ENCODE results near the gene BACE1. TPM values are rescaled to one million over a fixed set of nuclear protein-coding genes. Genes with fewer than 3 reads are reported as not detected.

BACE1 gene
- total and polyA plus RNA-seq, 10 of the 15 experiments (the other 5 are each of a cell fraction or from before 2014, with no cell fraction given) = 0.07 to 1.6 (median 0.32) TPM

- Histone ChIP-seq H3K4me2 (ENCODE audit: control insufficient read depth, insufficient read depth) (no peak overlapping the region), H3K79me2 (ENCODE audit: control insufficient read depth, insufficient read depth, low read length) (no peaks in the 10 kb centered on the region)
These were observed 59.5 kb downstream of the BACE1 start for GRCh38 chr11:117256573-117256972.

GRCh38 chr11:117255966-117256365, 60.1 kb downstream of the BACE1 start:
- DNase-seq (ENCODE audit: low read depth, low spot score) (no peak), ATAC-seq (no peak), FAIRE-seq (no peak)
- Histone ChIP-seq H3K4me2 (ENCODE audit: control insufficient read depth, insufficient read depth) (no peak overlapping the region), H3K4me3 (no peak overlapping the region), H3K36me3 (ENCODE audit: control insufficient read depth in 2 of 2, insufficient read depth in 2 of 2, low read length in 1 of 2) (no peaks in the 10 kb centered on the region; a peak in 1 of 4 replicates), H2AFZ (ENCODE audit: control insufficient read depth, low read depth, low read length) (no peak overlapping the region), H3K9ac (ENCODE audit: control insufficient read depth, insufficient read depth, low read length) (no peak overlapping the region), H3K4me1 (ENCODE audit: control insufficient read depth, insufficient read depth, low read length) (no peaks in the 10 kb centered on the region), H3K79me2 (ENCODE audit: control insufficient read depth, insufficient read depth, low read length) (no peaks in the 10 kb centered on the region), H4K20me1 (ENCODE audit: control insufficient read depth, insufficient read depth) (no peaks in the 10 kb centered on the region), H3K27me3 (replicated peaks in 1 of 2; ENCODE audit: control insufficient read depth in 2 of 2, insufficient read depth in 2 of 2, low read length in 1 of 2) (no peaks in the 10 kb centered on the region), H3K27ac (ENCODE audit: control insufficient read depth, insufficient read depth) (no peak overlapping the region), H3K9me3 (replicated peaks; ENCODE audit: control insufficient read depth, insufficient read depth, low read length) (no peaks in the 10 kb centered on the region)
- RAD21 ChIA-PET (ENCODE audit: unreplicated experiment) = no interaction called here
- CTCF ChIA-PET = no interaction called here
- POLR2A ChIA-PET = no interaction called here
- 87% methylated on average over 3 of the region's 3 CpGs for WGBS (ENCODE audit: insufficient coverage, insufficient replicate concordance, low lambda C conversion rate, missing lambda C conversion rate)
- intact Hi-C loops (cut with micrococcal nuclease; ENCODE audit: unreplicated experiment) (no loop called here), in situ Hi-C loops (cut with MboI) (no loop called here)
- BruUV-seq (replicated peaks) = no TSS peak
- SMC1A ChIA-PET (ENCODE audit: uncharacterized antibody, unreplicated experiment) = interaction anchor here (0.6 kb wide), 1 partner anchor 52 kb away, joined by 3 read pairs; no protein-coding TSS in a partner anchor
- no peak for TF ChIP-seq IRF5 (IDR thresholded peaks at IDR 0.05; ENCODE audit: borderline replicate concordance)
- TF ChIP-seq MAX (IDR thresholded peaks at IDR 0.05; ENCODE audit: low read depth, low read length) = no peak
- TF ChIP-seq POLR2AphosphoS2 (IDR thresholded peaks at IDR 0.05; ENCODE audit: low read depth, low read length) = no peak
- no peak for TF ChIP-seq HCFC1 (IDR thresholded peaks at IDR 0.05; ENCODE audit: low read length)
- TF ChIP-seq IKZF2 (IDR thresholded peaks at IDR 0.05) = no peak
- no peak for TF ChIP-seq CHD2 (IDR thresholded peaks at IDR 0.05; ENCODE audit: borderline replicate concordance, low read depth, low read length)
- no peak for TF ChIP-seq CHD1 (IDR thresholded peaks at IDR 0.05; ENCODE audit: low read depth, low read length)
- no peak for TF ChIP-seq CHD4 (IDR thresholded peaks at IDR 0.05)
- no peak for TF ChIP-seq CREB1 (IDR thresholded peaks at IDR 0.05; ENCODE audit: low read depth)
- TF ChIP-seq ZZZ3 (IDR thresholded peaks at IDR 0.05; ENCODE audit: control insufficient read depth, insufficient read length, low read depth) = no peak
- no peak for TF ChIP-seq E2F4 (IDR thresholded peaks at IDR 0.05; ENCODE audit: low read depth, low read length)

More at GRCh38 chr11:117256573-117256972, 59.5 kb downstream of the BACE1 start:
- RAD21 ChIA-PET (ENCODE audit: unreplicated experiment) = no interaction called here
- no peak for DNase-seq (ENCODE audit: low read depth, low spot score)
- in situ Hi-C loops (cut with MboI) (no loop called here), intact Hi-C loops (cut with micrococcal nuclease; ENCODE audit: unreplicated experiment) (no loop called here)
- Histone ChIP-seq H3K4me1 (ENCODE audit: control insufficient read depth, insufficient read depth, low read length) (no peaks in the 10 kb centered on the region), H3K9me3 (replicated peaks; ENCODE audit: control insufficient read depth, insufficient read depth, low read length) (no peaks in the 10 kb centered on the region), H3K4me3 (no peak overlapping the region), H2AFZ (ENCODE audit: control insufficient read depth, low read depth, low read length) (no peak overlapping the region), H3K27ac (ENCODE audit: control insufficient read depth, insufficient read depth) (no peak overlapping the region), H3K27me3 (replicated peaks in 1 of 2; ENCODE audit: control insufficient read depth in 2 of 2, insufficient read depth in 2 of 2, low read length in 1 of 2) (no peaks in the 10 kb centered on the region), H3K36me3 (ENCODE audit: control insufficient read depth in 2 of 2, insufficient read depth in 2 of 2, low read length in 1 of 2) (no peaks in the 10 kb centered on the region; a peak in 1 of 4 replicates), H4K20me1 (ENCODE audit: control insufficient read depth, insufficient read depth) (no peaks in the 10 kb centered on the region), H3K9ac (ENCODE audit: control insufficient read depth, insufficient read depth, low read length) (no peak overlapping the region)
- no peak for ATAC-seq
- WGBS (ENCODE audit: insufficient coverage, insufficient replicate concordance, low lambda C conversion rate, missing lambda C conversion rate) = 71% methylated on average over 2 of the region's 2 CpGs
- no peak for FAIRE-seq
- BruUV-seq (replicated peaks) = no TSS peak
- POLR2A ChIA-PET = no interaction called here
- CTCF ChIA-PET = no interaction called here
- TF ChIP-seq EZH2 (IDR thresholded peaks at IDR 0.05; ENCODE audit: borderline replicate concordance, control insufficient read depth, low read depth, low read length) = no peak
- no peak for TF ChIP-seq TARDBP (IDR thresholded peaks at IDR 0.05; ENCODE audit: borderline replicate concordance)
- no peak for TF ChIP-seq CREM (IDR thresholded peaks at IDR 0.05; ENCODE audit: low read depth)
- no peak for TF ChIP-seq YY1 (IDR thresholded peaks at IDR 0.05; ENCODE audit: low read depth, low read length)
- no peak for TF ChIP-seq SIN3A (IDR thresholded peaks at IDR 0.05; ENCODE audit: low read depth, low read length)
- TF ChIP-seq ZBED1 (IDR thresholded peaks at IDR 0.05; ENCODE audit: borderline replicate concordance) = no peak
- SMC1A ChIA-PET (ENCODE audit: uncharacterized antibody, unreplicated experiment) = interaction anchor here (0.6 kb wide), 1 partner anchor 53 kb away, joined by 3 read pairs; no protein-coding TSS in a partner anchor

Data from GM12878 (cell line).